ES-I3 (cell line): Measurements from ENCODE around the gene PFKFB4.
A peak's percentile ranks its signal among the peaks of the same experiment; 100 is the strongest.

Experiments used
- H3K36me3 ChIP-seq: 2 replicates; pipeline ENCODE4 v1.6.1; 2013; ENCODE audit warnings: mild to moderate bottlenecking, low read length, control low read depth, moderate library complexity; ENCODE audit not compliant: insufficient read depth
- H3K4me1 ChIP-seq: 2 replicates; pipeline ENCODE4 v1.6.1; 2013; ENCODE audit warnings: mild to moderate bottlenecking, control low read depth, low read length; ENCODE audit not compliant: insufficient read depth
- H3K9ac ChIP-seq: 2 replicates; pipeline ENCODE4 v1.6.1; 2013; ENCODE audit warnings: low read depth, mild to moderate bottlenecking, low read length, moderate library complexity
- H3K9me3 ChIP-seq: 2 replicates; pipeline ENCODE4 v1.6.1; 2013; ENCODE audit warnings: mild to moderate bottlenecking, low read length, moderate library complexity; ENCODE audit not compliant: control insufficient read depth, insufficient read depth

Gene PFKFB4

GRCh38 chr3:48516571-48516970 is 40.0 kb downstream of the PFKFB4 start:
- Histone ChIP-seq H3K9ac (no peak overlapping the region), H3K9me3 (no peaks in the 10 kb centered on the region), H3K36me3 (no peaks in the 10 kb centered on the region), H3K4me1 (no peaks in the 10 kb centered on the region)

DNA sequence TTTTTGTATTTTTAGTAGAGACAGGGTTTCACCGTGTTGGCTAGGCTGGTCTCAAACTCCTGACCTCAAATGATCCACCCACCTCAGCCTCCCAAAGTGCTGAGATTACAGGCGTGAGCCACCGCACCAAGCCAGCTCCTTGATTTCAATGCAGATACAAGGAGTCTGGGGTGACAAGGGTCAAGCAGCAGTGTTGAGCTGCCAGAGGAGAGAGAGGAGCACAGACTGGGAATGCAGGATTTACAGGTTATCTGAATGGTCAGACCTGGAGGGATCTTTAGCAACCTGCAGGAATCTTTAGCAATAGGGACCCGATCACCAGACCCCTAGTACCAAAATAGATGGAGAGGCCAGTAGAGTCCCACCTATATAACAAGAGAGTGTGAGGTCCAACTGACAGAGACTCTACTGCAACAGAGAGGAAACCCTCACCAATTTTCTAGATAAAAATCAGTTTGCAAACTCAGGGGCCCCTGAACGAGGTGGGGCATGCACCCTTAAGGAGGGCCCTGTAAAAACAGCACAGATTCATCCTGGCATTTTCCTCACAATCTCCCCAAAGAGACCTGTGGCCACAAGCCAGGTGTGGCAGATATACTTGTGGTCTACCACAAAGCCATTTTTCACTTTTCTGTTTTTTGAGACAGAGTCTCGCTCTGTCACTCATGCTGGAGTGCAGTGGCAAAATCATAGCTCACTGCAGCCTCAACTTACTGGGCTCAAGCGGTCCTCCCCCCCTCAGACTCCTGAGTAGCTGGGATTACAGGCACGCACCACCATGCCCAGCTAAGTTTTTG is 42.0 kb downstream of the PFKFB4 start:
- Histone ChIP-seq H3K9ac (no peak overlapping the region), H3K36me3 (no peaks in the 10 kb centered on the region), H3K9me3 (no peaks in the 10 kb centered on the region), H3K4me1 (peaks cover 3% of the 10 kb centered on the region; the same call in 1 of the 2 replicates)

GRCh38 chr3:48511551-48511950 is 45.1 kb downstream of the PFKFB4 start:
- no peak overlapping the region for H3K9ac ChIP-seq
- no peaks in the 10 kb centered on the region for H3K9me3 ChIP-seq
- H3K4me1 ChIP-seq, result peaks cover 10% of the 10 kb centered on the region
- H3K36me3 ChIP-seq, result no peaks in the 10 kb centered on the region

GRCh38 chr3:48507256-48508061 is 49.1 kb downstream of the PFKFB4 start:
- no peak overlapping the region for H3K9ac ChIP-seq
- H3K36me3 ChIP-seq, result no peaks in the 10 kb centered on the region
- peaks cover 26% of the 10 kb centered on the region for H3K4me1 ChIP-seq
- H3K9me3 ChIP-seq, result no peaks in the 10 kb centered on the region

DNA sequence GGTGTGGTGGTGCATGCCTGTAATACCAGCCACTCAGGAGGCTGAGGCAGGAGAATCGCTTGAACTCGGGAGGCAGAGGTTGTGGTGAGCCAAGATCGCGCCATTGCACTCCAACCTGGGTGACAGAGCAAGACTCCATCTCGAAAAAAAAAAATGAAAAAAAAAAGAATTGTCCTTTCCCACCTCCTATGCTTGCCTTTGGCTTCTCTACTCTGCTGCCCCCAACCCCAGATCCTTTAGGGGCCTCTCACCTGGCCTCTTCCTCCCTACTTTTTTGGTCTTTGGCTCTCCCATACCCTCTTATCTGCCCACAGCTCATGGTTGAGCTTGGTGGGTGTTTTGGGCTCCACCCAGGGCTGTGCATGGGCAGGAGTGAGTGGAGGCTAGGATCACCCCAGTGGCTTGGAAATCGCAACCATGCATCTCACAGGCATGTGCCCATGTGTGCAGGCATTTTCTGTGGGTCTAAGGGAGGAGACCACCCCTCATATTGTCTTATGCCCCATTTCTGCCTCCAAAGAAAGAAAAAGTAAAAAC is 50.6 kb downstream of the PFKFB4 start:
- no peak overlapping the region for H3K9ac ChIP-seq
- H3K9me3 ChIP-seq, result no peaks in the 10 kb centered on the region
- no peaks in the 10 kb centered on the region for H3K36me3 ChIP-seq
- peaks cover 26% of the 10 kb centered on the region for H3K4me1 ChIP-seq

- peaks cover 26% of the 10 kb centered on the region for H3K4me1 ChIP-seq
- 0 out of 2 replicates have a peak, but pooled peaks cover 2% of the 10 kb centered on the region for H3K36me3 ChIP-seq
- no peak overlapping the region for H3K9ac ChIP-seq
- no peaks in the 10 kb centered on the region for H3K9me3 ChIP-seq
Measured at GRCh38 chr3:48505146-48505545, 51.5 kb downstream of the PFKFB4 start.

GRCh38 chr3:48504051-48504946 is 52.3 kb downstream of the PFKFB4 start, which contains the start of gene SHISA5:
Gene SHISA5, minus strand, starts transcription at chr3:48504174. Its CDS starts 80 bp downstream, at chr3:48504094.
- H3K9ac ChIP-seq, result peak within 1 kb of the TSS; percentile 70
- H3K36me3 ChIP-seq, result peaks cover 2% of the 10 kb centered on the region; the same call in 1 of the 2 replicates
- peaks cover 20% of the 10 kb centered on the region for H3K4me1 ChIP-seq
- H3K9me3 ChIP-seq, result no peaks in the 10 kb centered on the region

- peaks cover 2% of the 10 kb centered on the region; the same call in 1 of the 2 replicates for H3K36me3 ChIP-seq
- H3K4me1 ChIP-seq, result peaks cover 16% of the 10 kb centered on the region
- peak overlapping the region; percentile 70 for H3K9ac ChIP-seq
- no peaks in the 10 kb centered on the region for H3K9me3 ChIP-seq
Measured at GRCh38 chr3:48503401-48504050, 53.1 kb downstream of the PFKFB4 start.

- H3K36me3 ChIP-seq, result peaks cover 2% of the 10 kb centered on the region; the same call in 1 of the 2 replicates
- H3K9ac ChIP-seq, result peak overlapping the region; percentile 70; the same call in 1 of the 2 replicates
- H3K4me1 ChIP-seq, result peaks cover 16% of the 10 kb centered on the region
- no peaks in the 10 kb centered on the region for H3K9me3 ChIP-seq
Measured at GRCh38 chr3:48502728-48503168, 53.9 kb downstream of the PFKFB4 start.

- Histone ChIP-seq H3K36me3 (peaks cover 2% of the 10 kb centered on the region; the same call in 1 of the 2 replicates), H3K4me1 (peaks cover 16% of the 10 kb centered on the region), H3K9ac (no peak overlapping the region), H3K9me3 (no peaks in the 10 kb centered on the region)
Measured at GRCh38 chr3:48502121-48502520, 54.5 kb downstream of the PFKFB4 start.

- Histone ChIP-seq H3K4me1 (peaks cover 16% of the 10 kb centered on the region), H3K9me3 (no peaks in the 10 kb centered on the region), H3K9ac (no peak overlapping the region), H3K36me3 (peaks cover 2% of the 10 kb centered on the region; the same call in 1 of the 2 replicates)
Measured at GRCh38 chr3:48501196-48501595, 55.4 kb downstream of the PFKFB4 start.

GRCh38 chr3:48500656-48501055 is 55.9 kb downstream of the PFKFB4 start:
- H3K9me3 ChIP-seq, result no peaks in the 10 kb centered on the region
- H3K4me1 ChIP-seq, result peaks cover 16% of the 10 kb centered on the region
- peaks cover 2% of the 10 kb centered on the region; the same call in 1 of the 2 replicates for H3K36me3 ChIP-seq
- H3K9ac ChIP-seq, result no peak overlapping the region

- Histone ChIP-seq H3K9ac (no peak overlapping the region), H3K4me1 (no peaks in the 10 kb centered on the region), H3K9me3 (no peaks in the 10 kb centered on the region), H3K36me3 (no peaks in the 10 kb centered on the region; the same call in 1 of the 2 replicates)
Measured at GRCh38 chr3:48493203-48493501, 63.5 kb downstream of the PFKFB4 start.
